ENCODE results near the gene NOL6.
"Not testable (repeated sequence)": the region's sequence is repeated elsewhere in the genome, so short reads cannot be mapped to it uniquely, and the experiment has no call there.

- TF ChIP-seq CTCF, POLR2A (IDR thresholded peaks at IDR 0.05): not testable (repeated sequence)
Observed at GRCh38 chr9:33521861-33522260, 48.1 kb upstream of the NOL6 start.
